Panc1 (cell line): ENCODE data around the gene LATS2. TPM values are rescaled to one million over a fixed set of nuclear protein-coding genes. Genes with fewer than 3 reads are reported as not detected.
A peak's percentile ranks its signal among the peaks of the same experiment; 100 is the strongest.

Source experiments
- ATAC-seq: fragments of 200-7000 bp; cut with Tn5 transposase; 2 replicates; pipeline ENCODE4 v1.9.1; 2020; ENCODE audit warnings: mild to moderate bottlenecking, moderate library complexity
- BruUV-seq: library from RNA; stranded (reverse); fragments of 400-500 nt; replicated peaks from 2 replicates; lab custom pipeline; 2021; lab: Mats Ljungman, UMichigan
- CTCF ChIA-PET: fragments of 300-600 bp; sonication (Branson Sonifier 250); formaldehyde crosslinking; loops from one replicate; lab custom pipeline; 2022; ENCODE audit warnings: antibody characterized with exemption; lab: Charles Lee
- POLR2A ChIA-PET: fragments of 300-600 bp; sonication (Branson Sonifier 250); formaldehyde crosslinking; loops from one replicate; lab custom pipeline; 2022; ENCODE audit warnings: antibody characterized with exemption; lab: Charles Lee
- DNase-seq: peaks from one replicate; pipeline ENCODE4 v3.0.0-alpha.2; 2010; ENCODE audit warnings: low read depth, low spot score
- H3K27ac ChIP-seq: 2 replicates; pipeline ENCODE4 v1.5.1; 2011; ENCODE audit warnings: mild to moderate bottlenecking, low read length, inconsistent platforms
- H3K27me3 ChIP-seq: fragments of 200-500 bp; sonication (Bioruptor generic); 2 replicates; pipeline ENCODE4 v1.6.0; 2014; ENCODE audit warnings: low read length, inconsistent platforms; ENCODE audit not compliant: control insufficient read depth, insufficient read depth
- H3K36me3 ChIP-seq: fragments of 200-500 bp; sonication (Bioruptor generic); 2 replicates; pipeline ENCODE4 v1.5.1; 2014; ENCODE audit warnings: inconsistent platforms, mild to moderate bottlenecking, low read length, moderate library complexity; ENCODE audit not compliant: control insufficient read depth, insufficient read depth
- H3K4me1 ChIP-seq: 2 replicates; pipeline ENCODE4 v1.5.1; 2011; ENCODE audit warnings: inconsistent platforms, mild to moderate bottlenecking, low read length, moderate library complexity; ENCODE audit not compliant: control insufficient read depth, insufficient read depth
- H3K4me3 ChIP-seq, 2 experiments: 2 replicates each; pipeline ENCODE4 v1.5.1; 2011 to 2012; ENCODE audit warnings: low read depth in 2 of 2, low read length in 2 of 2, mild to moderate bottlenecking in 2 of 2, inconsistent platforms in 1 of 2, moderate library complexity in 1 of 2
- H3K9me3 ChIP-seq: fragments of 200-500 bp; sonication (Bioruptor generic); 2 replicates; pipeline ENCODE4 v1.5.1; 2014; ENCODE audit warnings: low read depth, mild to moderate bottlenecking, inconsistent platforms, low read length, moderate library complexity; ENCODE audit not compliant: control insufficient read depth, insufficient read depth
- POLR2AphosphoS5 ChIP-seq: IDR thresholded peaks from 2 replicates; pipeline ENCODE4 v1.6.1; 2012; ENCODE audit warnings: mild to moderate bottlenecking, low read depth, low read length, moderate library complexity
- SIN3A ChIP-seq: IDR thresholded peaks from 2 replicates; pipeline ENCODE4 v1.6.1; 2012; ENCODE audit warnings: low read depth, mild to moderate bottlenecking, low read length, moderate library complexity, borderline replicate concordance; ENCODE audit not compliant: insufficient read depth
- TCF7L2 ChIP-seq: IDR thresholded peaks from 2 replicates; pipeline ENCODE4 v1.6.1; 2011; ENCODE audit warnings: mild to moderate bottlenecking, low read depth, low read length, inconsistent platforms
- in situ Hi-C: cut with HindIII; loops from 2 replicates; pipeline ENCODE4 v1.10.0; 2016; ENCODE audit warnings: low sequenced_read_pairs, low pct_unique_long_range_greater_than_20kb
- intact Hi-C: fragments of 100-400 bp; cut with micrococcal nuclease; formaldehyde crosslinking; loops from one replicate; pipeline ENCODE4 v1.10.0; 2022; ENCODE audit not compliant: unreplicated experiment
- total RNA-seq: library from RNA; stranded (reverse); gene quantifications from one replicate; pipeline ENCODE4 v1.2.1, GENCODE V29; 2021; ENCODE audit not compliant: unreplicated experiment
- TF ChIP-seq, protein P1 (sequence below): fragments of 450-650 bp; IDR thresholded peaks from 2 replicates; pipeline ENCODE4 v1.5.1; 2017; ENCODE audit warnings: mild to moderate bottlenecking
- TF ChIP-seq, protein P2 (sequence below), 2 experiments: IDR thresholded peaks; 2 replicates each; pipeline ENCODE4 v1.6.1; 2011 to 2012; ENCODE audit warnings: low read depth in 2 of 2, control low read depth in 1 of 2, low read length in 1 of 2, mild to moderate bottlenecking in 1 of 2, moderate library complexity in 1 of 2; ENCODE audit not compliant: insufficient read depth in 1 of 2

Gene LATS2
- total RNA-seq, 1 experiment from 2014 or later, result 24.5 TPM

DNA sequence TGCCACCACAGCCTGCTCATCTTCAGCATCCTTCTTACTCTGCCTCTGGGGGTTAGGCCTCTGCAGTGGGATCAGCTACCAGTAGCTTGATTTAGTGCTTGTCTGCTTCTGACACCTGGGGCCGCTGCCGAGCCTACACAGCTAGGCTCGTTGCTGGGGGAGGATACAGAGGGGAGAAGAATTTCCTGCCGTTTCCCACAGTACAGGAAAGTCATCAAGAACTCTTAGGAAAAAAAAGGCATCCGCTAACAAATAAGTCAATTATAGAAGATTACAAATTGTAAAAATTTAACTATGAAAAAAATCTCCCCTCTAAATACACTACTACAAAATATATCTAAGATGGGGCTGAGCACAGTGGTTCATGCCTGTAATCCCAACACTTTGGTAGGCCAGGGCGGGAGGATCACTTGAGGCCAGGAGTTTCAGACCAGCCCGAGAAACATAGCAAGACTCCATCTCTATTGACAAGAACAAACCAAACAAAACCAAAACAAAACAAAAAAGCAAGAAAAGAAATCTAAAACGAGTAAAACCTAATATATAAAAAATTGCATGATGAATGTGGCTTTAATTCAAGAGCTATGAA is 26.7 kb downstream of the LATS2 start:
- intact Hi-C loops, result no loop called here
- TF ChIP-seq TCF7L2, result no peak
- TF ChIP-seq, protein P1, sequence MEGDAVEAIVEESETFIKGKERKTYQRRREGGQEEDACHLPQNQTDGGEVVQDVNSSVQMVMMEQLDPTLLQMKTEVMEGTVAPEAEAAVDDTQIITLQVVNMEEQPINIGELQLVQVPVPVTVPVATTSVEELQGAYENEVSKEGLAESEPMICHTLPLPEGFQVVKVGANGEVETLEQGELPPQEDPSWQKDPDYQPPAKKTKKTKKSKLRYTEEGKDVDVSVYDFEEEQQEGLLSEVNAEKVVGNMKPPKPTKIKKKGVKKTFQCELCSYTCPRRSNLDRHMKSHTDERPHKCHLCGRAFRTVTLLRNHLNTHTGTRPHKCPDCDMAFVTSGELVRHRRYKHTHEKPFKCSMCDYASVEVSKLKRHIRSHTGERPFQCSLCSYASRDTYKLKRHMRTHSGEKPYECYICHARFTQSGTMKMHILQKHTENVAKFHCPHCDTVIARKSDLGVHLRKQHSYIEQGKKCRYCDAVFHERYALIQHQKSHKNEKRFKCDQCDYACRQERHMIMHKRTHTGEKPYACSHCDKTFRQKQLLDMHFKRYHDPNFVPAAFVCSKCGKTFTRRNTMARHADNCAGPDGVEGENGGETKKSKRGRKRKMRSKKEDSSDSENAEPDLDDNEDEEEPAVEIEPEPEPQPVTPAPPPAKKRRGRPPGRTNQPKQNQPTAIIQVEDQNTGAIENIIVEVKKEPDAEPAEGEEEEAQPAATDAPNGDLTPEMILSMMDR, result peak; percentile 51
- TF ChIP-seq POLR2AphosphoS5, result no peak
- peak; percentile 83 for ATAC-seq
- H3K4me1 ChIP-seq, result peaks cover 22% of the 10 kb centered on the region
- in situ Hi-C loops, result no loop called here
- POLR2A ChIA-PET, result no interaction called here
- no peaks in the 10 kb centered on the region for H3K36me3 ChIP-seq
- CTCF ChIA-PET, result no interaction called here
- BruUV-seq, result TSS peak; percentile 23
- H3K27me3 ChIP-seq, result no peaks in the 10 kb centered on the region
- no peak overlapping the region for H3K27ac ChIP-seq
- no peaks in the 10 kb centered on the region for H3K9me3 ChIP-seq
- H3K4me3 ChIP-seq, result no peak overlapping the region
- DNase-seq, result no peak

DNA sequence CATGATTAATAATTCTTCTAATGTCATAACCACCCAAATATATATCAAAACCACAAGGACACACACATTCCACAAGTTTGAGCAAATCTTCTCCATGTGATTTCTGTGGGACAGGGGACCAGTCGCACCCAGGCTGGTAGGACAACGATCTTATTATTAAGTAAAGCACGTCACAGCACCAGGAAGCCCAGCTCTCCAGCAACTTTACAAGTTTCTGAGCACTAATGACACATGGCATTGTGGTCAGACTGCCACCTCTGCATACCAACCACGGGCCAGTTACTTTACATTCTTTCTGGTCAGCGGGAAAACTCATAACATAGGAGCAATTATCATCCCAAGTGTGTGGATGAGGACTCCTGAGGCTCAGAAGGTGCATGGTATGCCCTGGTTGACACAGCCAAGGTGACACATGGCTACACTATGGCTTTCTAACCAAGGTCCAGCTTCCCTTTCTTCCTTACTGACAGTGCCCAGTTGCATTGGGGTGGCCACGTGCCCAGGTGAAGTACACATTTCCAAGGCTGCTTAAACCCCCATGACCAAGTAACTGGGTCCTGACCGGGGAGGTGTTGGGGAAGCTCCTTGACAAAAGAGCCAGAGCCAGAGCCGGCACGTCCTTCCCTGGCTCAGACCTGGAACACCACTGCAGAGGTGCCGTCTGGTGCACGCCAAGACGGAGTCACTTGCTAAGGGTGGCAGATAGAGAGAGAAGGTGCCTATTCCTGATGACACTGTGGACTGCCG is 27.4 kb downstream of the LATS2 start:
- DNase-seq (no peak), ATAC-seq (peak; percentile 78)
- TF ChIP-seq, protein P2, sequence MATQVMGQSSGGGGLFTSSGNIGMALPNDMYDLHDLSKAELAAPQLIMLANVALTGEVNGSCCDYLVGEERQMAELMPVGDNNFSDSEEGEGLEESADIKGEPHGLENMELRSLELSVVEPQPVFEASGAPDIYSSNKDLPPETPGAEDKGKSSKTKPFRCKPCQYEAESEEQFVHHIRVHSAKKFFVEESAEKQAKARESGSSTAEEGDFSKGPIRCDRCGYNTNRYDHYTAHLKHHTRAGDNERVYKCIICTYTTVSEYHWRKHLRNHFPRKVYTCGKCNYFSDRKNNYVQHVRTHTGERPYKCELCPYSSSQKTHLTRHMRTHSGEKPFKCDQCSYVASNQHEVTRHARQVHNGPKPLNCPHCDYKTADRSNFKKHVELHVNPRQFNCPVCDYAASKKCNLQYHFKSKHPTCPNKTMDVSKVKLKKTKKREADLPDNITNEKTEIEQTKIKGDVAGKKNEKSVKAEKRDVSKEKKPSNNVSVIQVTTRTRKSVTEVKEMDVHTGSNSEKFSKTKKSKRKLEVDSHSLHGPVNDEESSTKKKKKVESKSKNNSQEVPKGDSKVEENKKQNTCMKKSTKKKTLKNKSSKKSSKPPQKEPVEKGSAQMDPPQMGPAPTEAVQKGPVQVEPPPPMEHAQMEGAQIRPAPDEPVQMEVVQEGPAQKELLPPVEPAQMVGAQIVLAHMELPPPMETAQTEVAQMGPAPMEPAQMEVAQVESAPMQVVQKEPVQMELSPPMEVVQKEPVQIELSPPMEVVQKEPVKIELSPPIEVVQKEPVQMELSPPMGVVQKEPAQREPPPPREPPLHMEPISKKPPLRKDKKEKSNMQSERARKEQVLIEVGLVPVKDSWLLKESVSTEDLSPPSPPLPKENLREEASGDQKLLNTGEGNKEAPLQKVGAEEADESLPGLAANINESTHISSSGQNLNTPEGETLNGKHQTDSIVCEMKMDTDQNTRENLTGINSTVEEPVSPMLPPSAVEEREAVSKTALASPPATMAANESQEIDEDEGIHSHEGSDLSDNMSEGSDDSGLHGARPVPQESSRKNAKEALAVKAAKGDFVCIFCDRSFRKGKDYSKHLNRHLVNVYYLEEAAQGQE (IDR thresholded peaks at IDR 0.05; ENCODE audit: insufficient read depth in 1 of 2, low read depth in 2 of 2, low read length in 1 of 2), result no peak
- TF ChIP-seq TCF7L2, result no peak
- TF ChIP-seq, protein P1, result no peak
- TF ChIP-seq SIN3A, result no peak
- no peak for TF ChIP-seq POLR2AphosphoS5
- intact Hi-C loops, result no loop called here
- Histone ChIP-seq H3K27ac (no peak overlapping the region), H3K36me3 (no peaks in the 10 kb centered on the region), H3K4me3 (no peak overlapping the region), H3K27me3 (no peaks in the 10 kb centered on the region), H3K9me3 (no peaks in the 10 kb centered on the region), H3K4me1 (peaks cover 22% of the 10 kb centered on the region)
- ChIA-PET POLR2A (no interaction called here), CTCF (no interaction called here)
- no TSS peak for BruUV-seq
- in situ Hi-C loops, result no loop called here
